AG09309 (cell line): ENCODE measurements around the gene SIGLEC14.

Experiments
- DNase-seq: peaks from one replicate; pipeline ENCODE4 v3.0.0-alpha.2; 2010; ENCODE audit warnings: low read depth
- H3K4me3 ChIP-seq: 2 replicates; pipeline ENCODE4 v1.5.1; 2011; ENCODE audit warnings: mild to moderate bottlenecking, low read depth, low read length, moderate library complexity; ENCODE audit not compliant: control insufficient read depth
- TF ChIP-seq, protein P1 (sequence below): IDR thresholded peaks from 2 replicates; pipeline ENCODE4 v1.5.1; 2011; ENCODE audit warnings: mild to moderate bottlenecking, low read depth, low read length, inconsistent platforms; ENCODE audit not compliant: insufficient read depth, control insufficient read depth; ENCODE audit errors: missing control alignments

The SIGLEC14 gene

GRCh38 chr19:51594774-51595109 lies 51.9 kb downstream of the SIGLEC14 start:
- TF ChIP-seq, protein P1, sequence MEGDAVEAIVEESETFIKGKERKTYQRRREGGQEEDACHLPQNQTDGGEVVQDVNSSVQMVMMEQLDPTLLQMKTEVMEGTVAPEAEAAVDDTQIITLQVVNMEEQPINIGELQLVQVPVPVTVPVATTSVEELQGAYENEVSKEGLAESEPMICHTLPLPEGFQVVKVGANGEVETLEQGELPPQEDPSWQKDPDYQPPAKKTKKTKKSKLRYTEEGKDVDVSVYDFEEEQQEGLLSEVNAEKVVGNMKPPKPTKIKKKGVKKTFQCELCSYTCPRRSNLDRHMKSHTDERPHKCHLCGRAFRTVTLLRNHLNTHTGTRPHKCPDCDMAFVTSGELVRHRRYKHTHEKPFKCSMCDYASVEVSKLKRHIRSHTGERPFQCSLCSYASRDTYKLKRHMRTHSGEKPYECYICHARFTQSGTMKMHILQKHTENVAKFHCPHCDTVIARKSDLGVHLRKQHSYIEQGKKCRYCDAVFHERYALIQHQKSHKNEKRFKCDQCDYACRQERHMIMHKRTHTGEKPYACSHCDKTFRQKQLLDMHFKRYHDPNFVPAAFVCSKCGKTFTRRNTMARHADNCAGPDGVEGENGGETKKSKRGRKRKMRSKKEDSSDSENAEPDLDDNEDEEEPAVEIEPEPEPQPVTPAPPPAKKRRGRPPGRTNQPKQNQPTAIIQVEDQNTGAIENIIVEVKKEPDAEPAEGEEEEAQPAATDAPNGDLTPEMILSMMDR, result no peak
- peak overlapping the region; percentile 64 for H3K4me3 ChIP-seq
- DNase-seq, result no peak

DNA sequence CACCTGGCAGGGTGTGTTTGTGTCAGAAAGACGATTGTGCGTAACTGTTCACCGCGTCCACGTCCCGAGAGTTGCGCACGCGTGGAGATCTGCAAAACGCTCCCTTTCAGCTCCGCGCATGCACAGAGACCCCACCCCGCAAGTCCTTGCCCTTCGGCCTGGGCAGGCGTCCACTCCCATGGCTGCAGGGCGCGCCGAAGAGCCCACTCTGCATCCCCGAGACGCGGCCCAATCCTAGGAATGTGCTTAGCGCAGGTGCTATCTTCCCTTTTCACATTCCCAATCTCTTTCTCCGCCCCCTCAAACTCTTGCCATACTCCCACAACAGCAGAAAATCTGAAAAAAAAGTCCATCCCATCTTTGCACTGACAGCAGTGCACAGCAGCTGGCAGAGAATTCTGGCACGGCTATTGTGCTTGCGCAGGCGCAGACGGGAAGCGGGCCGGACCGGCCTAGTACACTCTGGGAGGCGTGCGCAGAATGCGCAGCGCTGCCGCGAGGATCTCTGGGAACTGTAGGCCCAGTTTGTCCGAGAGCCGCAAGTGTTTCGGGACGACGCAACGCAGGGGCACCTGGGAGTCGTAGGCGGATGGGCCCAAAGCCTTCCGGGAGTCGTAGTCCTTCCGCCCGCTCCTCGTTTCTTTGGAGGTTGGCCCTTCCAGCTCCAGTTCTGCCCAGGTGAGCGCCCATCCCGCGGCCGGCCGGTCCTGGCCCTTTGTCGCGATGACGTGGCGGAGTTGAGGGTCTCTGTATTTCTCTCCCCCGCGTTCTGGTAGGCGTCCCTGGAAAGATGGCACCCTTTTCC lies 52.5 kb downstream of the SIGLEC14 start:
- H3K4me3 ChIP-seq, result peak overlapping the region; percentile 64
- peak; percentile 88 for DNase-seq
- TF ChIP-seq, protein P1, result no peak

GRCh38 chr19:51593138-51593890 lies 53.3 kb downstream of the SIGLEC14 start:
- H3K4me3 ChIP-seq, result peak overlapping the region; percentile 64
- TF ChIP-seq, protein P1, result no peak
- no peak for DNase-seq
